ENCODE data around the gene LIAS.
"Not testable (repeated sequence)": the region's sequence is repeated elsewhere in the genome, so short reads cannot be mapped to it uniquely, and the experiment has no call there.

Gene LIAS

DNA sequence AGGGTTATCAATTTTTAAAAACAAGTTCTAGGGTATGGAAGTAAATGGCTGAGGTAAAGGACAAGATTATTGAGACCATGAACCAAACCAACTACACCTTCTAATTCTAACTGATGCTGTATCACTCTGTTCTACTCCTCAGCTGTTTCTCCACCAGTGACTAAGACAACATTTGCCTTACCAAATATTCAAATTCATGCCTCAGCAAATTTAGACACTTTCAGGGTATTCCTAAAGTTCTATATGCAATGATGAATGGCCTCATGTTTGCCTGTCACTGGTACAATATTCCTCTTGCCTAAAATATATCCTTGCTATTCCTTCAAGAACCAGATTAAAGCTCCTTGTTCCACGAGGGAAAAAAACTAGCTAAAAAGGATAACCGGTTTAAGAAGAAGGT lies 5.1 kb upstream of the LIAS start:
- DNase-seq: no peak

DNA sequence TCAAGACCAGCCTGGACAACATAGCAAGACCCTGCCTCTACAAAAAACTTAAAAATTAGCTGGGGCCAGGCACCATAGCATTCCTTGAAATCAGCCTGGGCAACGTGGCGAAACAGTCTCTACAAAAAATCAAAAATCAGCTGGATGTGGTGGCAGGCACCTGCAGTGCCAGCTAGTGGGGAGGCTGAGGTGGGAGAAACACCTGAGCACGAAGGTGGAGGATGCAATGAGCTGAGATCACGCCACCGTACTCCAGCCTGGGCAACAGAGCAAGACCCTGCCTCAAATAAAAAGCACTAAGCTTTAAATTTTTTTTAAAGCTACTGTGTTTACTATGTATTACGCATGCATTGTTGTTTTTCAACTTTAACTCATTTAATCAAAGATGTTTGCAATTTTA lies 3.4 kb upstream of the LIAS start:
- no peak for DNase-seq

DNA sequence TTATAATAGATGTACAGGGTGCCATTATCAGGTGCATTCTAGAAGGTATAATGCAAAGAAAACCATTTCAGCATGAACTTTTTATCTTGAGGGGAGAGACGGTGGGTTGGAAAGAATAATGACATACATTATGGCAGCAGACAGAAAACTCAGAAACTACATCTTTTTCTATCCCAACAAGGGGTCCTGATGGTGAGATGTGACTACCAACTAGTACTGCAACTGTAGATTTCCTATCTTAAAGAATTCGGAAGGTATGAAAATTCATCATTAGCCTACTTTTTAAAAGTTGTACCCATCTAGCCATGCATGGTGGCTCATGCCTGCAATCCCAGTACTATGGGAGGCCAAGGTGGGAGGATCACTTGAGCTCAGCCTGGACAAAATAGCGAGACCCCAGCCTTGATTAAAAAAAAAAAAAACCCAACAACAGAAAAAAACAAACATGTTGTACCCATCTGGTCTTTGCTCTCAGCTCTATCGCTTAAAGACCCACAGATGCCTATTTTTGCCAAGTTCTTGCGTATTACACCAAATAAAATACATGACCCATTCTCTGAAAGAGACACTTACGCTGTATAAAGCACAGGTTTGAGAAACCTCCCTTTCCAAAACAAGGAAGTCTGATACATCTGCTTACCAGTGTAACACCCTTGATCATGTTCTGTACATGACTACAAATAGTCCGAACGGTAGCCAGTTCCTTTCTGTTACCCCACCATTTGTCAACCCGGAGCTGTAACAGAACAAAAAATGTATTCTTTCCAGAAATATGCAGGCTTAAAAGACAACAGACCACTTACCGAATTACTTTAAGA lies 1.7 kb upstream of the LIAS start:
- no peak for DNase-seq

DNA sequence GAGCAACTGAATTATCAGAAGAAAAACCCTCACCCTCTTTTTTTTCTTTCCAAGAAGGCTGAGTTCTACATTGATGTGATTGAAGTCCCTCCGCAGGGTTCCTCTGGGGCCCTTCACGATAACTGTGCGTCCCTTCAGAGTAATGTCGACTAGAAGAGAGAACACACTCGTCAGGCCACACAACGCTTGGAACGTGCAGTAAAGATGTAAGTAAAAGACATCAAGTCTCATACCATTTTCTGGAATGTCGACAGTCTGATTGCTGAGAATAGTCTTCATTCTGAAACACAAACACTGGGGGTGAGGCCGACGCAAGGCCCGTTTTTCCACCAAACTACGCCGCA lies 723 bp upstream of the LIAS start:
- not testable (repeated sequence) for DNase-seq

DNA sequence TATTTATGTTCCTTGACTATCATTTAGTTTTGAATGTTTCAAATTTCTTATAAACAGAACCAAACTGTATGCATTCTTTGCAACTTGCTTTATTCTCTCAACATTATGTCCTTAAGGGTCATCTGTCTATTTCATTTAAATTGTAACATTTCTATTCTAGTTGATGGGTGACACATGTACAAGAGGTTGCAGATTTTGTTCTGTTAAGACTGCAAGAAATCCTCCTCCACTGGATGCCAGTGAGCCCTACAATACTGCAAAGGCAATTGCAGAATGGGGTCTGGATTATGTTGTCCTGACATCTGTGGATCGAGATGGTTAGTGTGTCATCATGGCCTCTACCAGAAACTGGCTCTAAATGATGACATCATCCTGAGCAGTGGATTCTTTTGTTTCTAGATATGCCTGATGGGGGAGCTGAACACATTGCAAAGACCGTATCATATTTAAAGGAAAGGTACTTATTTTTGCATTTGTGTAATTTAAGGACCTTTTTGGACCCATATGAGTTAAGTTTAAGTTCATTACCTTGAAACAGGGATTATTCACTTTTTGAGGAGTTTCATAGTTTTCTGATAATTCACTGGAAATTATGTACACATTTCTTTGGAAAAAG lies 6.1 kb downstream of the LIAS start:
- DNase-seq: no peak

DNA sequence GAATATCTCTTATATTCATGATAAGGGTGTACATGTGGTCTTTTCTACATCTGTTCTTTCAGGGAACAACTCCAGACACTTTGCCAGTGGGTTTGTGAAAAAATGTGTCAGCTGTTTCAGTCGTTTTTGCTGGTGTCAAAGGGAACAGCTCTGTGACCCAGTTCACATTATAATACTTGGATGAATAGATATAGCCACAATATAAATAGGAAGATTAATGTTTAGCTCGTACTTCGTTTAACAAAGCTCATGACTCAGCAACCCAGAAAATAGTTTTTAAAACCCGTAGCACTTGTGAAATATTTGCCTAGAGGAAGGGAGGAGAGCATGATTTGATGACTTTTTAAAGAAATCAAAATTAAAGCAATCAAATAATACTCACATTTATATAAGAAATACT lies 7.9 kb downstream of the LIAS start:
- no peak for DNase-seq

DNA sequence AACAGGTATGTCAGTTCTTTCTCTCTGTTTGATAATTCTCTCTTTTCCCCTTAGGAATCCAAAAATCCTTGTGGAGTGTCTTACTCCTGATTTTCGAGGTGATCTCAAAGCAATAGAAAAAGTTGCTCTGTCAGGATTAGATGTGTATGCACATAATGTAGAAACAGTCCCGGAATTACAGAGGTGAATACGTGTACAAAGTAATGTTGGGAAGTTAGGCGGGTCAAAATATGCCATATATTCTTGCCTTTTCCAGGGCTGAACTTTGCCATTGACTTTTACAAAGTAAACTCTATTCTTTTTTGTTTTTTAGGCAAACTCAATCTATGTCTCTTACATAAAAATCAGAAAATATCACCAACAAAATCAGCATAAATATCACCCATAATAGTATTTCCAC lies 8.6 kb downstream of the LIAS start:
- no peak for DNase-seq

DNA sequence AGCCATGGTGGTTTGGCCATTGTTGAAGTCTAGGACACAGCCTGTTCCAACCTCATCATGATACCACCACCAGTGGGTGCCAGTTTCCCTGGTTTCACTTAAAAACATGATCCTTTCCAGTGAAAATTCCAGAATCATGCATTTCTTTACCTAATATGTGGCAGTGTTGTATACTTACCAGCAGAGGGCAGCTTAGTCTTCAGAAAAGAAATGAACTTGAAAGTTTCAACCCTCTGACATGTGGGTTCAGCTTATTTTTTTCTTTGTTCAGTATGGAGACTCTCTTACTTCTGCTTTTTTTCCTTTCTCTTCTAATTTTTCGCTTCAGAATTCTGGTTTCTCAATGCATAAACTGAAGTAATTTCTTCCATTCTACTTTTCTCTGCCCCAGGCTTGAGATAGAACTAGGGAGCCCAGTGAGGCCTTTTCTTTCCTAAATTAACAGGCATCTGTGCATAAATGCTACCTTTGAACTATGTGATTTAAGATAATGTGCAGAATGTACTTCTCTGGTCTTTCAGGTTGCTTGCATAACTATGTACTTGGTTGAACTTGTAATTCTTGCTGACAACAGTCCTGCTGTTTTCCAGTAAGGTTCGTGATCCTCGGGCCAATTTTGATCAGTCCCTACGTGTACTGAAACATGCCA lies 10.7 kb downstream of the LIAS start:
- peak; percentile 54 for DNase-seq

DNA sequence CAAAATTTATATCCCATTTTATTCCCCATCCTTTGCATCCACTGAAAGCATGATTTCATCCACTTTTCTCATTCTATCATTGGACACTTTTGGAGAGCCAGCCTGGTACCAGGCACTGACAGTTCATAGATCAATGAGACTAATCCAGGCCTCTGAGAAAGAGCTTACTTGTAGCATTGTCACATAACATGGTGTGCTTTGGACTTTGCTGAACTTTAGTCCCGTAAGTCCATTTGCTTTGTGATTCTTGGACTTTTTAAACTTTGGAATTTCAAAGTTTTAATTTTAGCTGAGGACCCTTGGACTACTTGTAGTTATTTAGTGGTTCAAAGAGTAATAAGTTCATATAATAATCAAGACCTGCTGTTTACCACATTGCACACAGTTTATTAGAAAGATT lies 11.5 kb downstream of the LIAS start:
- no peak for DNase-seq

DNA sequence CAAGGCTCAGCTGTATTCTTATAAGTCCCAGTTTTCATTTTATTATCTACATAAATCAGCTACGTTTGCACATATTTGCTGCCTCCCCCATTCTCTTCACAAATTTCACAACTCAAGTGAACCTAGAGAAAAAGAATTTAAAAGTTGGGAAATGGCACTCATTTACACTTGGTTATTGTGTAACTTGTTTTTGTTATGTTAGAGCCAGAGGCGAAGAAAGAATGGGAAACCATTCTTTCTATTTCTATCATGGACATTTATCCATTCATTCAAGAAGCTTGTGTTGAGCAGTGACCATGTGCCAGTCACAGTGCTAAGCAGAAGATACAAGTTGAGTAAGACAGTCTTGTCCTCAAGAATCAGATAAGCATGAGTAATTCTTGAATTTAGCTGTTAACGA lies 13.5 kb downstream of the LIAS start:
- DNase-seq: no peak

DNA sequence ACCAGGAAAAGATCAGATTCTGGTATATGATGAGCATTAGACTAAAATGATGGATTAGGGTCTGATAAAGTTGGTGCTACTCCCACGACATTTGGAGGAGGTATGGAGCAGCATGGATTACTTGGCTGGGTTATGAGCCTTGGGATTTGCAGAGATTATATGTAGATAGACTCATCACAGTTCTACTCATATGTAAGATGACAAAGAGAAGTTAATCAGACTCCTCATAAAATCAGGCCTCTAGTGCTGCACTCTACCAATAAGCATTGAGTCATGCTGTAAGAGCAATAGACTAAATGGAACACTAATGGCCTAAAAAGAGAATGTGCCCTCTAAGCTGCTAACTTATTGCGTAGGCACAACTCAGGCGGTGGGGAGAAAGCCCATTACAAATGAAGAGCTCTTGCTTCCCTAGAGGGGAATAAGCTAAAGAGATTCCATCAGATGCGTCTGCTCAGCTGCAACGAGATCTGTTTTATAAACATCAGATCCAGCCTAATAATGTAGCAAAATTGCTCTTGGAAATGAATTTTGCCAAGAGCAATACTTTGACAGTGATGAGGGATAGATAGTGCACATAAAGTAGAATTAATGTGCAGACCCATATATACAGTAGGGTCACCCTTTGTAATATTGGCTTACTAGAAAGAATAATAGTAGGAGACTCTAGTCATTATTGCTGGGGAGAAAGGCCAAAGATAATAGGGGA lies 17.5 kb downstream of the LIAS start:
- no peak for DNase-seq

DNA sequence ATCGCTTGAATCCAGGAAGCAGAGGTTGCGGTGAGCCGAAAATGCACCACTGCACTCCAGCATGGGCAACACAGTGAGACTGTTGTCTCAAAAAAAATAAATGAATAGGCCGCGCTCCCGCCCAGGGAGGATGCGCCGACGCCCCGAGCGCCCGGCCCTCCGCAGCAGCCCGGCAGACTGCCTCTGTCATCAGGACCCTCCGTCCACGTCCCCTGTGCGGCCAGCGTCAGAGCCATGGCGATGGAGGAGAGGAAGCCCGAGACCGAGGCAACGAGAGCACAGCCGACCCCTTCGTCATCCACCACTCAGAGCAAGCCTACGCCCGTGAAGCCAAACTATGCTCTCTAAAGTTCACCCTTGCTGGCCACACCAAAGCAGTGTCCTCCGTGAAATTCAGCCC lies 21.4 kb downstream of the LIAS start:
- DNase-seq: no peak

DNA sequence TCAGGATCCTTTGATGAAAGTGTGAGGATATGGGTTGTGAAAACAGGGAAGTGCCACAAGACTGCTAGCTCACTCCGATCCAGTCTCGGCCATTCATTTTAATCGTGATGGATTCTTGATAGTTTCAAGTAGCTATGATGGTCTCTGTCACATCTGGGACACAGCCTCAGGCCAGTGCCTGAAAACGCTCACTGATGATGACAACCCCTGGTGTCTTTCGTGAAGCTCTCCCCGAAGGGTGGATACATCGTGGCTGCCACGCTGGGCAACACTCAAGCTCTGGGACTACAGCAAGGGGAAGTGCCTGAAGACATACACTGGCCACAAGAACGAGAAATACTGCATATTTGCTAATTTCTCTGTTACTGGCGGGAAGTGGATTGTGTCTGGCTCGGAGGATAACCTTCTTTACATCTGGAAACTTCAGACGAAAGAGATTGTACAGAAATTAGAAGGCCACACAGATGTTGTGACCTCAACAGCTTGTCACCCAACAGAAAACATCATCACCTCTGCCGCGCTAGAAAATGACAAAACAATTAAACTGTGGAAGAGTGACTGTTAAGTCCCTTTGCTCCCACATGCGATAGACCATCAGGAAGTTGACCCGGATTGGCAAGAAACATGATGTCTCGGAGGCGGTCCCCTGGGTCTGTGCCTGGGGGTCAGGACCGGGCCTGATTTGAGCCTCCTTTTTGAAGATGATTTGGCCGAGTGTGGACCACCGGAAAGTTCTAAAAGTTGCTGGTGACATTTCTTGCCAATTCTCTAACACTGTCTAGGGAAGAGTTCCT lies 22.2 kb downstream of the LIAS start:
- DNase-seq: no peak

DNA sequence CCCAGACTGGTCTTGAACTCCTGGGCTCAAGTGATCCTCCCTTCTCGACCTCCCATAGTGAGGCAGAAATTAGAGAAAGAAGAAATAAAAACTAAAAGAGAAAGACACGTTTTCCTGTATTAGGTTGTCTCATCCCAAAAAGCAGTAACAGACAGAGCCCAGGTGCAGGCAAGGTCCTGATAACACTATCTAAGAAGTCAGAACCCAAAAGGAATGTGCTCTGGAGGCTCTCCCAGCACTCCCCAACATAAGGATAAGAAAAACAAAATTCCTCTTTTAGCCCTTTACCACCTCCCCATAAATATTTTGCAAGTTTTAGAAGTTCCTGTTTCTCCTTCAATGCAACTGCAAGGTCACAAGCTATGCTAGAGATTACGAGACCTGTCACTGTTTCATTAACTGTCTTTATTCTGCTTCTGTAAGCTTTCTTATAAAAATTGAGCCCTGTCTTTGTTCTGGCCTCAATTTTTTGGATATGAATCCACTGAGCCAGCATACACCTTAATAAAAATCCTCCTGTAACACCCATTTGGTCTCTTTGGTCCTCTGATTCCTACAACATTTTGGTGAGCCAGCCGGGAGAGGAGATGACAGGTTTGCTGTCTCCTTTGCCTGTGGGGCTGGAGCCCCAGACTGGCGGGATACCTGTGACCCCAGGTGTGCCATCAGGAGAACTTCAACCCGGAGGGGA lies 25.9 kb downstream of the LIAS start:
- DNase-seq: no peak

DNA sequence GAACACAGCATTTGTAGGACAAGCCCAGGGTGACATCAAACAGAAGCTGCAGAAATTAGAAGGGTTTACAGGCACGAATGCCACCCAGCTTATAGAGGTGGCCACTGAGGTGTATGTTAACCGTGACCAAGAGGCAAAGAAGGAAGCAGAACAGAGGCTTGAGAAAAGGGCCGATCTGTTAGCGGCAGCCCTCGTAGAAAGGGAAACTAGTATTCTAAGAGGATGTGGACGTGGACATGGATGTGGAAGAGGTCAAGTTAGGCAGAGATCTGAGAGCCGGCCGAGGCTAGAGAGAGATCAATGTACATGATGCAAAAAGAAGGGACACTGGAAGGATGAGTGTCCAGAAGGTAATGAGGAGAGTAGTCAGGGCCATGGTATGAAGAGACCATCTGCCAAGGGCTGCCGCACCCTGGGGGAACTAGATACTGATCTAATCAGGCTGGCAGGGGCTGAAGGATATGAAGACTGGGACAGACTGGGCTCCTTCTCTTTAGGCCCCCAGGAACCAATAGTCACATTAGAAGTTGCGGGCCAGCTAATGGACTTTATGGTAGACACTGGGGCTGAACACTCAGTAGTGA lies 27.5 kb downstream of the LIAS start:
- no peak for DNase-seq

DNA sequence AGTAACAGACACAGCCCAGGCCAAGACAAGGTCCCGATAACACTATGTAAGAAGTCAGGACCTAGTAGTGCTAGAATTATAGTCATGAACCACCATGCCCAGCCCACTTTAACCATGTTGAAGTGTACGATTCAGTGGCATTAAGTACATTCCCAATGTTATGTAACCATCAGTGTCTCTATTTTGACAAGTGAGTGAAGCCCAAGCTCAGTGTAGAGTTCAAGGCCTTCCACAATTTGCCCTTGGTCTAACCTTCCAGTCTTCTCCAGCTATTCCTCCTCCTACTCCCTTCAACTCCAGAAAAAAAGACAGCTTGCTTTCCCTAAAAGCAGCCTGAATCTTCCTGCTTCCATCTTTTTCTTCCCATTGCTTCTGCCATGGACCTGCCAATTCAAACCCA lies 31.5 kb downstream of the LIAS start:
- DNase-seq: no peak

DNA sequence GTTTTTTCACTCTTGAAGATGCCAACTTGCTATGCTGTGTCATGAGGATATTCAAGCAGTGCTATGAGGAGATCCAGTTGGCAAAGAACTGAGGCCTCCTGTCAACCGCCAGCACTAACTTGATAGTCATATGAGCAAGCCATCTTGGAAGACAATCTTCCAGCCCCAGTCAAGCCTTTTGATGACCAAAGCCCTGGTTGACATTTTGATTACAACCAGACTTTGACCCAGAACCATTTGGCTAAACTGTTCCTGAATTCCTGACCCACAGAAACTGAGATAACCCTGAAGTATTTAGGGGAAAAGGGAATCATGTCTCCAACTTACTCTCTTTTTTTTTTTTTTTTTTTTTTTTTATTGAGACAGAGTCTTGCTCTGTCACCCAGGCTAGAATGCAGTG lies 35.5 kb downstream of the LIAS start:
- DNase-seq: no peak

DNA sequence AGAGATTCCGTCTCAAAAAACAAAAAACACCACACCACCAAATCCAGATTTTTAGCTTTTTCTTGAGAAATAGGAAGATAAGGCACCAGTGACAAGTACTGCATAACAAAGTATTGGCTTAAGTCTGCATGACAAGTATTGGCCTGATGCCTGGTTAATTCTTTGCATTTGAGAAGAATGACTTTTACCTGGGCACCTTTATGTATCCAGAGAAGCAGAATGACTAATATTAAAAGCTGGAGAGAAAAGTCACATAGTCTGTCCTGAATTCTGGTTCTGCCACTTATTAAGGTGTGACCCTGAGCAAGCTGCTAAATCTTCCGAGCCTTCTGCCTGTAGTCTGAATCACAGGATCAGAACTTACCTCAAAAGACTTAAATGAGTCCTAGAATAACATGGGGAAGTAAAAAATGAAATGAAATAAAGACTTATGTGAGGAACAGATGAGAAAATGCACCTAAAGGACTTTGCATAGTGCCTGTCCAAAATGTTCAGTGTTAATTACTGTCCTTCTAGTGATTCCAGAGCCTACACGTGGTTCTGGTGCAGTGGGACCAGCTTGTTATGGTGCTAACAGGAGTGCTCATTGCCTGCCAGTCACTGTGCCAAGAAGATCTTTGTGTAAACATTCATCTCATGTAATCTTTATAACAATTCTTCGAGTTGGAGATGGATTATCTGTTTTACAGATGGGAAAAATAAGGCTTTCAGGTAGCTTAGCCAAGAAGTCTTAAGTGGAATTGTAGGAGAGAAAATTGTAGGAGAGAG lies 36.8 kb downstream of the LIAS start:
- no peak for DNase-seq

DNA sequence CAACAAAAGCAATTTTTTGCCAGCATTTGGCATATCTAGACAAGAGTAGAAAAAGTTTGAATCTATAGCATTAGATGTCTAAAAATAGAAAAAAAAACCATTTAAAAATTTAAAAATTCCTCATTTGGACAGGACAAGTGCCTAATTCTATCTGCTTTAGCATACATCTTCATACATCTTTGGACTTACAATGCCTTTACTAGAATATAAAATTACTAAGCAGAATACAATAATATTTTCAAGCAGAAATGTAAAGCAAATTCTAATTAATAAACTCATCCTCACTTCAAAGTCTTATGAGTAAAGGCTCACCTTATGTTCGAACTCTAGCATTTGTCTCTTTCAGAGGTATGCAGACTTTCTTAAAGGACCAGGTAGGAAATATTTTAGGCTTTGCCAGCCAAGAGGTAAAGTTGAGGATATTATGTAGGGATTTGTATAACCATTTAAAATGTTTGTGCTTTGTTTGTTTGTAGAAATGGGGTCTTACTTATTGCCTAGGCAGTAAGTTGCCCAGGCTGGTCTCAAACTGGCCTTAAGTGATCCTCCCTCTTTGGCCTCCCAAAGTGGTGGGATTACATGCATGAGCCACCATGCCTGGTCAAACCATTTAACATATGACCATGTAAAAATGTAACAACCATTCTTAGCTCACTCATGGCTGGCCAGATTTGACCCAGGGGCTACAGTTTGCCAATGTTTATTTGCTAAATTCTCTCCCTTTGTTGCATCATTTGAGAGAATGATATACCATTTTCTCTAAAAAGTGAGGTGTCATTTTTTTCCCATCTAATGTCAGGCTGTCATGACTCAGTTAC lies 39.3 kb downstream of the LIAS start:
- DNase-seq: no peak

DNA sequence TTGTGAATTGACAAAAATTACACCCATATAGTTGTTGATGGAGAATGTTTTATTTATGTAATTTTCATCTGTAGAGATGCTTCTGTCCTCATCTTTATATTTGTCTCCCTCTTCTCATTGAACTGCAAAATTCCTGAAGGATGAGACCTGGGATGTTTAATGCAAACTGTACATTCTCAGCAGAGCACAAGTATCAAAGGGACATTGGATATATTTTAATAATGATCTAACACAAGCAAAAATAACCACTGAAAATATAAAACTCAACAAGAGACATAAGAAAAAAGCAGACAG lies 39.8 kb downstream of the LIAS start:
- DNase-seq: no peak
